Prostate gland (tissue), 2 donors: ENCODE results near the gene CELF4.

Experiments
- CTCF ChIP-seq, 4 experiments: fragments of 200-600 bp in 2 of 4; fragments of 450-650 bp in 2 of 4; sonication (generic) in 2 of 4; IDR thresholded peaks; 1 replicate in 3 of 4; 2 replicates in 1 of 4; pipeline ENCODE4 v1.5.1; 2016 to 2019; ENCODE audit warnings: antibody characterized with exemption in 4 of 4, mild to moderate bottlenecking in 2 of 4, moderate library complexity in 2 of 4
- POLR2A ChIP-seq: fragments of 450-650 bp; IDR thresholded peaks from one replicate; pipeline ENCODE4 v1.6.1; 2016; ENCODE audit warnings: antibody characterized with exemption, mild to moderate bottlenecking
- POLR2AphosphoS5 ChIP-seq: sonication (generic); formaldehyde crosslinking; IDR thresholded peaks from one replicate; pipeline ENCODE4 v1.6.1; 2017; ENCODE audit warnings: antibody characterized with exemption

- TF ChIP-seq CTCF (IDR thresholded peaks at IDR 0.05), result no peak
- no peak for TF ChIP-seq POLR2A
- TF ChIP-seq POLR2AphosphoS5, result no peak
Observed at GRCh38 chr18:37544217-37544616, 21.4 kb downstream of the CELF4 start.
